ENCODE data around the gene PIGN. TPM values are rescaled to one million over a fixed set of nuclear protein-coding genes. Genes with fewer than 3 reads are reported as not detected.

PIGN gene
- total RNA-seq, 1 experiment from 2014 or later: 30.9 TPM

- Histone ChIP-seq H2BK120ac (ENCODE audit: low read depth, low read length, poor library complexity, severe bottlenecking) (no peak overlapping the region), H3K23me2 (ENCODE audit: insufficient read length, low read depth, low read length, poor library complexity, severe bottlenecking) (no peaks in the 10 kb centered on the region), H3K4me1 (ENCODE audit: insufficient read depth, low read length) (peaks cover 7% of the 10 kb centered on the region), H3K9ac (ENCODE audit: extremely low read depth, insufficient read length, low read length) (no peak overlapping the region), H3K23ac (ENCODE audit: insufficient read length, low read depth, low read length) (no peak overlapping the region), H3K18ac (ENCODE audit: insufficient read length, low read depth, low read length) (no peak overlapping the region), H4K8ac (replicated peaks; ENCODE audit: insufficient read length, low read depth, low read length) (no peak overlapping the region), H2BK20ac (ENCODE audit: low read depth, low read length, poor library complexity, severe bottlenecking) (no peak overlapping the region), H3K79me2 (ENCODE audit: insufficient read depth, low read length) (no peaks in the 10 kb centered on the region), H4K91ac (ENCODE audit: insufficient read length, low read depth, low read length) (no peak overlapping the region), H2AK5ac (ENCODE audit: insufficient read length, low read length) (no peak overlapping the region), H3K4me2 (ENCODE audit: insufficient read depth, insufficient read length, low read length) (no peak overlapping the region), H3T11ph (ENCODE audit: low read length) (no peak overlapping the region), H4K5ac (ENCODE audit: insufficient read length, low read depth, low read length) (no peak overlapping the region), H3K27ac (ENCODE audit: insufficient read length, low read depth, low read length) (no peak overlapping the region), H3K27me3 (ENCODE audit: insufficient read depth, low read length) (no peaks in the 10 kb centered on the region), H2BK5ac (ENCODE audit: insufficient read length, low read length) (no peak overlapping the region), H2BK12ac (ENCODE audit: insufficient read length, low read depth, low read length) (no peak overlapping the region), H3K9me3 (ENCODE audit: control insufficient read depth, low read depth, low read length) (no peaks in the 10 kb centered on the region), H4K20me1 (ENCODE audit: control insufficient read depth, insufficient read depth, insufficient read length) (no peaks in the 10 kb centered on the region), H2AFZ (ENCODE audit: low read length) (no peak overlapping the region), H2BK15ac (ENCODE audit: low read depth, low read length) (no peak overlapping the region), H3K4ac (ENCODE audit: low read depth, low read length) (no peak overlapping the region), H3K79me1 (ENCODE audit: insufficient read depth, low read depth, low read length, poor library complexity, severe bottlenecking) (no peaks in the 10 kb centered on the region), H3K56ac (ENCODE audit: insufficient read length, low read depth, low read length) (no peak overlapping the region), H3K14ac (ENCODE audit: insufficient read depth, low read length) (no peak overlapping the region)
- WGBS (ENCODE audit: extremely low coverage, insufficient read length, low lambda C conversion rate): no CpG with 5 or more reads among the region's 5 CpGs
- no peak for TF ChIP-seq CTCF (conservative IDR thresholded peaks at IDR 0.05)
- Mint-ChIP-seq H3K27ac (no peak overlapping the region), H3K36me3 (ENCODE audit: insufficient read depth in 1 of 3, low read depth in 3 of 3) (peaks cover 0 to 12% (median 5%) of the 10 kb centered on the region in 3 experiments; a peak in 4 of 7 replicates), H3K9me3 (peaks cover 5 to 8% of the 10 kb centered on the region in 2 experiments; a peak in 4 of 5 replicates), H3K27me3 (ENCODE audit: low read depth) (no peaks in the 10 kb centered on the region), H3K4me1 (peaks cover 13 to 15% of the 10 kb centered on the region in 2 experiments), H3K4me3 (no peak overlapping the region)
- no peak for DNase-seq
Observed at GRCh38 chr18:62033207-62033606, 153.6 kb downstream of the PIGN start.

All from H9 (cell line).